ENCODE data around the gene ITGA4.

ITGA4 gene

DNA sequence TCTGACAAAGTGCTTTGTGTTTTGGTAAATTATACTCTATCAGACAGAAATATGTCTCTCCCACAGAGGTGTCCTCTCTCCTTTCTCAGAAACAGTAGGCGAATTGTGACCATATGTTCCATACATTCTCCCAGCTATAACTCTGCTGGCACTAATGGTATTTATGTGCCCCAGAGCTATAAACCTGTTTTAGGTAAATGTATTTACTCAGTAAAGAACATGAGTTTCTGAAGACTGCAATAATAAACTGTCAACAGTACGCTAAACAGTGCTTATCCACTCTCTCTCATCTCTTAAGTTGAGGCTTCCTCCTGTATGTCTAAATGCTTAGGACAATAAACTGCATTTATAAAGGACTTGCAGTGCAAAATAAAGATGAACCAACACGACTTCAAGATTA is 58.5 kb downstream of the ITGA4 start:
- DNase-seq (ENCODE audit: low spot score), result no peak

DNA sequence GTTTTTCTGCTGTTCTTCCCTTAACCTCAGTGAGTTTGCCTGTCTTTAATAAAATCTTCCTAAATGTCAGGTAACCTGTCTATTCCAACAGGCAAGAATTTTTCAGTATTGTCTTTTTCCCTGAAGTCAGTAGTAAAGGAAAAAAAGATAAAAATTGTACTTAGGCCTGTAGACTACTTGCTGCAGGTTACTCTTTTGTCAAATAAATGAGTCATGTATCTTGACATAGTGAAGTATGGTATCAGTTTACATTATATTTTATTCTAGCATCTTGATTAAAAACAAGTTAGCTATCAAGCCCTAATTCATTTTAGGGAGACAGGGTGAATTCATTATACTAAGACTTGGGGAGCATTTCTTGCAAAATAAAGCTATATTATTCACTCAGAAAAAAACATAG is 59.8 kb downstream of the ITGA4 start:
- DNase-seq (ENCODE audit: low spot score), result no peak

DNA sequence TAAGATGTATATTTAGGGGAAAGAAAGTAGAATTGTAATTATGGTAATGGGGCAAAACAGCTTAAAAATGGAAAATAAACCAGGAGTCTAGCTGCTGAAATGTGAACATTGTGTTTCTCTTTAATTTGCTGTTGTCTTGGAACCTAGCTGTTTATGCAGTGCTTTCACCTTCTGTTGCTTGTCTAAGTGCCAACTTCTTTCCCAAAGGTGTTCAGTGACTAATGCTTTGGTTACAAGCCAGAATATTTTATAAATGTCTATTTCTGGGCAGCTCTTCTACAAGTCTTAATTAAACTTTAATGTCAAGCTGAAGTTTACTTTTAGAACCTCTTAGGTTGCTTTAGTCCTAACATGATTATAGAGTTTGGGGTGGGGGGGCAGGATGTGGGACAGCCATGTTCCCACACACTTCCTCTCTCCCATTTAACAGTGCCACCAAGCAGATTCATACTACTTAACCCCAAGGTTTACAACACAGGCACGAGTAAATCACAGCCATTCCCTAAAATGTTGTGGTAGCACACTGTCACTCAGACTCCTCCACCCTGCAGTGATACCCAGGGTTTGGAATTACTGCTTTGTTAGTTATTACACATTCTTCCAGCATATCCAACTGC is 60.6 kb downstream of the ITGA4 start:
- no peak for DNase-seq (ENCODE audit: low spot score)

DNA sequence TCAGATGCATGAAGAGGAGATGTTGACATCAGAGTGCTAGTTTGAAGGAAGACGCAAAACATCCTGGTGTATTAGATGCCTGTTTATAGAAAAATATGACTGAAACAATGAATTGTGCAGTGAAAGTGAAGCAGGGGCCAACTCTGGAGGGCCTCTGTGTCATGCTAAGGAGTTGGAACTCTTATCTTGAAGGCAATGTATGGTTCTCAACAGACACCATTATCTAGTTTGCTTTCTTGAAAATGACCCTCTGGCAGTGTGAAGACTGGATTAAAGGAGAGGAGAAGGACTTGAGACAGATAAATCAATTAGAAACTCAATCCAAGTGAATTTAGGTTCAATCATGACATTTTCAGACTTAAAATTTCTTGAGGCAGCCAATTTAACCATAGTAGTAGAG is 63.1 kb downstream of the ITGA4 start:
- no peak for DNase-seq (ENCODE audit: low spot score)

DNA sequence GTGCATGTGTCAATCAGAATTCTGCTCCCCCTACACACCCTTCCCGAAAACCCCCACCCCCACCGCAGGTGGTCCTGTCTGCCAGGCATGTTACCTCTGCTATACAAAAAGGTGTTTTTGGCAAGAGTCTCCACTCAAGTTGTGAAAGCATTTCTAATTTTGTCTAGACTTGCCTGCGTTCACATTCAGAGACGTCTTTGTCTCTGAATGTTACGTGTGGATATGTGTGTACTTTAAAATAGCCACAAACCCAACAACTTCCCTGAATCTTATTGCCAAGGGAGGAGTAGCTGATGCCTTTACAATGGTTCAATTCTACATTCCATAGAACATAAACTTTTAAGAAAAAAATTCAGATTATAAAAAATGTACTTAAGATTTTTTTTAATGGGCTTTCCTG is 66.6 kb downstream of the ITGA4 start:
- no peak for DNase-seq (ENCODE audit: low spot score)

DNA sequence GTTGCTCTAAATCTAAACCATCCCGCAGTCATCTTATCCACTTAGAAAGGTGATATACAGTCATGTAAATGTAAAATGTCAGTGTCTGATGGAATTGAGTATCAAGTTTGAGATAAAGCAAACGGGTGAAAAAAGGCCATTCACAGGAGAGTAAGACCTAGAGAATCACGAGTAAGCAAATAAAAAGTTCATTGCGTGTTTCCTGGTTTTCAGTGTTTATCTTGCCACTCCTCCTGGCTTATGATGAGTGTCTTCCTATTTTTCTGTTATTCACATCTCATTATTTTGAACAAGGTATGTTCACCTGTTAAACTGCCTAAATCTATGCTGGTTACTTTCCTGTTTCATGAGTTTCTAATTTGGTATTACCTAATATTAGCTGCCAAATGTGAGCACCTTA is 68.8 kb downstream of the ITGA4 start:
- no peak for DNase-seq (ENCODE audit: low spot score)

DNA sequence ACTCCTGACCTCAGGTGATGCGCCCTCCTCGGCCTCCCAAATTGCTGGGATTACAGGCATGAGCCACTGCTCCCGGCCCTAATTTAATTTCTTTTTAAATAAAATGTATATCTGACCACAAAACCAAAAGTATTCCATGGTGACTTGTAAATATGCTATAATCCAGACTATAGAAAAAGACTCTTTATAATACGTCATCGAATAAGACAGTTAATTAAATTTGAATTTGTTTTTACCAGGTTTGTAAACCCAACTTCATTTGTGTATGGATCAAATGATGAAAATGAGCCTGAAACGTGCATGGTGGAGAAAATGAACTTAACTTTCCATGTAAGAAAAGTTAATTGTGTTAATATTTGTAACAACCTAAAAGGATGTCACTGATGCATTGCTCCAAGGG is 69.9 kb downstream of the ITGA4 start:
- DNase-seq (ENCODE audit: low spot score), result no peak

DNA sequence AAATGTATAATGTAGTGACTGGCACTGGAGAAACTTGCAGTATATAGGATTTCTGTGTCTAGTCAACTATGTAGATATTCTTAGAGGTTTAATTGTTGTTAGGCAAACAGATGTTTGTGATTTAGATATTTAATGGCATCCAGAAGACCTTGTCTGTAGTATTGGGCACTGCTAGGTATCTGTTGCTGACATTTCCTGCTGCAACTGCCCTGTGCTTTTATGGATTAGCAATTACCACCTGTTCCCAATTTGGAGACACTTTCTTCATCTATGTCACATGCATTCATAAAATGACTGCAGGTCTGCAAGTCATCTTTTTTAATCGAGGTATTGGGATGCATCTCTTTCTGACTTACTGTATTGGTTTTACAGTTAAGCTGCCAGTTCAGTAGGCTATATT is 71.3 kb downstream of the ITGA4 start:
- DNase-seq (ENCODE audit: low spot score), result no peak

DNA sequence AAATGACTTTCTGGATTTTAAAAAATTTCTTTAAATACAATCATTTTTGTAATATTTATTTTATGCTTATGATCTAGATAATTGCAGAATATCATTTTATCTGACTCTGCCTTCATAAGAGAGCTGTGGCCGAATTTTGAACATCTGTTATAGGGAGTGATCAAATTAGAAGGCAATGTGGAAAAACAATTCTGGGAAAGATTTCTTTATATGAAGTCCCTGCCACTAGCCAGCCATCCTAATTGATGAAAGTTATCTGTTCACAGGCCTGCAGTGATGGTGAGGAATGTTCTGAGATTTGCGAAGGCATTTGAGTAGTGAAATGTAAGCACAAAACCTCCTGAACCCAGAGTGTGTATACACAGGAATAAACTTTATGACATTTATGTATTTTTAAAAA is 79.5 kb downstream of the ITGA4 start:
- no peak for DNase-seq (ENCODE audit: low spot score)

DNA sequence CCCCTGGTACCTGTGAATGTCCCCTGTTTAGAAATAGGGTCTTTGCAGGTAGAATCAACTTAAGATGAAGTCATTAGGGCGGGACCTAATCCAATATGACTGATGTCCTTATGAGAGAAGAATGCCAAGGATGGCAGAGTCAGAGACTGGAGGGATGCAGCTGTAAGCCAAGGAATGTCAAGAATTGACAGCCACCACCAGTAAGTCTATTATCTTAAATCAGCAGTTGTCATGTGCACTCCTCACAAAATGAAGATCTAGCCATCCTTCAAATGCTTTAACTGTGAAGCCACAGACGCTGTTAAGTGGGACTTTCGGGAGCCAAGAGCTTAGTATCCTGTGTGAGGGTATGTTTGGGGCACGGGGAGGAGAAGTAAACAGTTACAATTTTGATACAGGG is 83.2 kb downstream of the ITGA4 start:
- no peak for DNase-seq (ENCODE audit: low spot score)

DNA sequence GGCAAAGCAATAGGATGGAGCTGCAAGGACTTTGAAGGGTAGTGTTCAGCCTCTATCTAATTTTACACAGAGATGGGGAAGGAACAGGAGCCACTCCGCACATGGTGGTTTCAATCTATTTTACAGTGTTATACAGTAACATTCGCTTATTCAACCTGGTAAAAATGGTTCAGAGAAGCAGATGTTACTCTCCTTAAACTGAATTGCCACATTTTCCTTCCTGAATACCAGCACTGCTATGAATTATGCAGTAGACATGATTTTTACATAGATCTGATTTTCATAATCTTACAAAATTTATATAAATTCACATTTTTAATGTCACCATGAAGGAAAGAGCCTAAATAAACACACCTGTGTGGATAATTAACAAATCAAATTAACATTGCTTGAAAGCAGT is 85.0 kb downstream of the ITGA4 start:
- DNase-seq (ENCODE audit: low spot score), result no peak

DNA sequence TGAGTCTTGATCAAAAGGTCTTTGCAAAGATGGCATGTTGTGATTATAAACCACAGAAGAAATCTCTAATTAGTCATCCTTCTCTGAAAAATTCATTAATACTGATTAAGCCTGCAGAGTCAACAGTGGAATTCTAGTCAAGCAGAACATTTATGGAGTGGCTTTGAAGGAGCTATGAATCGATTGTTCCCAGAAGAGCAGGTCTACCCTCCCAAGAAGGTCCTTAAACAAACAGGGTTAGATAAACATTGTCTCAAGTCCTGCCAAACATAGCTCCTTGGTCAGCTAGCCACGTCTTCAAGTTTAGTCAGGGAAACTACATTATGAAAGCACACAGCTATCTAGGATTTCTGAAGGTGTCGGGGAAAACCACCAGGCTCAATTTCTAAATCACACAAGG is 88.9 kb downstream of the ITGA4 start:
- no peak for DNase-seq (ENCODE audit: low spot score)

DNA sequence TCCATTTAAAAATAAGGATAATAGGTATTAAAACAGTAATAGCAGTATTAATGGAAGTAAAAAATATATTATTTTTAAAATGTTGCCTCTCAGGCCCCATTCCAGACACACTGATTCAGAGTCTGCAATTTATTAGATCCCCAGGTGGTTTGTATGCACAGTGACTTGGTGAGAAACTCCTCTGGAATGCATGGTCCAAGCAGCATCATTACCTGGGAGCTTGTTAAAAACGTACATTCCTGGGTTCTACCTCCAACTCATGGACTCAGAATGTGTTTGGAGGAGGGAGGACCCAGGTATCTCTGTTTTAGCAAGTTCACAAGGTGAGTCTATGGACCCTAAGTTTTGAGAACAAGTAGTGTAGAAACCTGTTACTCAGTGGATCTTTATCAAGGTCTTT is 95.6 kb downstream of the ITGA4 start:
- DNase-seq (ENCODE audit: low spot score), result peak; percentile 15

DNA sequence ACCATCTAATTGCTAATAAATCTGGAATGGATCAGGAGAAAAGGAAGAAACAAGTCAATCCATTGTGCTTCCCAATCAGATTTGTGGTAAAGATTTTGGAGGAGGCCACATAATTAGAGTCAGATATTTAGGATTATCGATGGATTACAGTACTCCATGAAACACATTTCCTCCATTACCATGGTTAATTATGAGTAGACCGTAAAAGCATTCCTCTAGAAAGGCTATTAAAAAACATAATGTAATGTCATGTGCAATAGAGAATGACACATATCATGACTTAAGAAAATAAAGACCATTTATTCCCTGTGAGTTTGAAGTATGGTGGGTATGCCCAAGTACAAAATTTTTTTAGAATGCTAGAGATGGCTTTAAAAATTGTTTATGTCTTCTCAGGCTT is 96.1 kb downstream of the ITGA4 start:
- no peak for DNase-seq (ENCODE audit: low spot score)

DNA sequence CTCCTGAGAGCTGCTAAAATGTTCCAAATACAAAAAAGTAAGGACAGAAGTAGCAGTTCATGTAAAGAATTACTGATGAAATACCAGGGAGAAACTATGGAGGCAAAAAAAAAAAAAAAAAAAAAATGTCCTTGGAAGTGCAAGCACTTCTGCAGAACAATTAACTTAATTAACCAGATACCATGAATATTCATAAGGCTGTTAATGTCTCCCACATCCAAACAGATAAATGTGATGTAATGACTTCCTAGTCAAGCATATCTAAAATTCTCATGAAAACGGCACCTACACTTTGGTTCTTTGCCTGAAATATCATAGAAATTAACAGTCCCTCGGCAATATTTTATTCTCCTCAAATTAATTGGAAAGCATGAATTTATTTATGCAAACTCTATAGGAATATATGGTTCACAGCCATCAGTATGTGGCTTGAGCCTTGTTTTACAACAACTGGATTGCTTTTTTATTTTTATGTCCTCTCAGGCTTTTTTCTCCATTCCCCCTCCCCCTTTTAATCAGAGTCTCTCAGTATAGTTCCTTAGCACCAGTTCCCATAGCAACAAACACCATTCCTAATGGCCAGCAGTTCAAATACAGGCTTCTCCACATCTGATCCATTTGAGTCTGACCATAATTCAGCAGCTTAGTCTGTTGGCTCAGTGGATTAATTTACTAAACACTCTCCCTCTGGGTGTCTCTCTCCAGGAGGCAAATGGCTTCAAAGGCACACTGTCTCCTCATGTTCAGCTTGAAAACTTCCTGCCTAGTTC is 97.1 kb downstream of the ITGA4 start:
- no peak for DNase-seq (ENCODE audit: low spot score)

DNA sequence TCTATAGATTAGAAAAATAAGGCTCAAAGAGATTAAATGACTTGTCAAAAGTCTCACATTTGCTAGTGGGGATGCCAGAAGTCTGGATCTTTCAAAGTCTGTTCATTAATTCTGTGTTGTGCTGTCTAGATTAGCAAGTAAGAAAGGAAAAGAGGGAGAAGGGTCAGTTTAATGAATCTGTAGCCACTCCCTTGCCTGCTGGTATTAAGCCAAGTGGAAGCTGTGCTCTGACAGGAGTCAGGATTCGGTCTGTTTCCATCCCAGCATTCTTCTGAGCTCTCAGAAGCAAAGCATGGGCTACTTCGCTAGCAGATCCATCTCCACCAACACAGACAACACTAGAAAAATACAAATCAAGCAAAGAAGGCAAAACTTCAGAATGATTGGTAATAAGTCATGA is 101.2 kb downstream of the ITGA4 start:
- no peak for DNase-seq (ENCODE audit: low spot score)

DNA sequence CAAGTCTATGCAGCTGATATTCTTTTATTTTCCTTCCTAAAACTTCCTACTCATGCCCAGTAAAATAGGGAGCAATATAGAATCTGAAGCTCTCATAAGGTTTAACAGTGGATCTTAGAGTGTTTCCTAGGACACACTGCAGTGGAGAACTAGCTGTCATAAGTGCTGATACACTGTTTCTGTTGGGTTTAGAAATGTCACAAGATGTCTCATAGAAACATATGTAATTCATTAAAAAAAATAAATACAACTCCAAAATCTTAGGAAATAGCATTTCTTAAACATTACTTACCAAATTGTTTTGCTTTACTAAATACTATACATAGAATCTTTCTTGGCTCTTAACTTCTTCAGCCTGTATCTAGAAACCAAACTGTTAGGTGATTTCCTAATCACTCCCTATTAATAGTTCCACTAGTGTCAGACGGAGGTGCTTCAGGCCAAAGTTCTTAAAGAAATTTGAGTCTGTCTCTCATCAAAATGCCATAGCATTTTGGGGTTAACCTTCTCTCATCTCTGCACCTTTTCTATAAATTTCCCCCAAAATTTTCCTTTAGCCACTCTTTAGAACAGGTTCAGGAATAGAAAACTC is 106.0 kb downstream of the ITGA4 start:
- DNase-seq (ENCODE audit: low spot score), result peak; percentile 21

DNA sequence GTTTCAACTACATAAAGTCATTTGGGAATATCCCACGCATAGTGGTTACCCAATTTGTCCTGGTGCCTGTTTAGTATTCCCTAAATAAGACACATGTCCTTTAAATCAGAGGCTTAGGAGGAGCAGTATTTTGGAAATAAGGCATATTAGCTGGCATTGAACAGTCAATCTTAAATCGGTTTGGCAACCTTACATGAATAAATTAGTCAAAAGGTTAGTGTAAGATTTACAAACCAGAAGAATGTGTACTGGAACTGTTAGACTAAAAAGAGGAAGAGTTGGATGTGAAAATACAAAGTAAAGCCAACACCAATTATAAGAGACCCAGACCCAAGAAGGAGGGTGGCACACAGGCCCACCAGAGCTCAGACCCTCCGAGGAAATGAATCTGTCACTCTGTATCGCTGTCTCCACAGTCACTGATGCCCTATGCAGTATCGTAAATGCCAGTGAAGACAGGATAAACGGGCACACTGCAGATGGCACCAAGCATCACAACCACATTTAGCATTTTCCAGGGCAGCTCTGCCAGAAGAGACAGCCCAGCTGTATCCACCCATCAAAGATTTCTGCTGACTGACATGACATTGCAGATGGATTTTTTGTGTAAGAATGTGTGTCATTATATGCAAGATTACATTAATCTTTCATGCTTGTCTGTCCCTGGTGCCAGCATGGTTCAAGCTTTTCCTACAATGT is 109.3 kb downstream of the ITGA4 start:
- no peak for DNase-seq (ENCODE audit: low spot score)

DNA sequence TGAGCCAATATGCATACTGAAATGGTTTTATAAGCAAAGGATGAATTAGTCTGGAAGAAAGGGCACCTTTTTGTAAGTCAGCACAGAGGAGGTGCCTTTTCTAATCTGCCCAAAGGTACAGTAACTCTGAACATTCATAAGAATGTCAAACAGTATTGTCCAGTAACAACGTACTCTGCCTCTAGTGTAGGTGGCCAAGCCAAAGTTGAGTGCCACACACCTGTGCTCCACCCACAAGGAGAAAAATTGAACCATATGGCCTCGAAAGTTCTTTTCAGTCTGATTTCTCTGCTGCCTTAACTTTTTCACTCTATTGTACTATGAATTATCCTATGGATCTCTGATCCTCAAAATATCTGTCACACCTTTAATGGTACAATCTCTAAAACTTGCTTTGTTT is 112.9 kb downstream of the ITGA4 start:
- DNase-seq (ENCODE audit: low spot score), result no peak

DNA sequence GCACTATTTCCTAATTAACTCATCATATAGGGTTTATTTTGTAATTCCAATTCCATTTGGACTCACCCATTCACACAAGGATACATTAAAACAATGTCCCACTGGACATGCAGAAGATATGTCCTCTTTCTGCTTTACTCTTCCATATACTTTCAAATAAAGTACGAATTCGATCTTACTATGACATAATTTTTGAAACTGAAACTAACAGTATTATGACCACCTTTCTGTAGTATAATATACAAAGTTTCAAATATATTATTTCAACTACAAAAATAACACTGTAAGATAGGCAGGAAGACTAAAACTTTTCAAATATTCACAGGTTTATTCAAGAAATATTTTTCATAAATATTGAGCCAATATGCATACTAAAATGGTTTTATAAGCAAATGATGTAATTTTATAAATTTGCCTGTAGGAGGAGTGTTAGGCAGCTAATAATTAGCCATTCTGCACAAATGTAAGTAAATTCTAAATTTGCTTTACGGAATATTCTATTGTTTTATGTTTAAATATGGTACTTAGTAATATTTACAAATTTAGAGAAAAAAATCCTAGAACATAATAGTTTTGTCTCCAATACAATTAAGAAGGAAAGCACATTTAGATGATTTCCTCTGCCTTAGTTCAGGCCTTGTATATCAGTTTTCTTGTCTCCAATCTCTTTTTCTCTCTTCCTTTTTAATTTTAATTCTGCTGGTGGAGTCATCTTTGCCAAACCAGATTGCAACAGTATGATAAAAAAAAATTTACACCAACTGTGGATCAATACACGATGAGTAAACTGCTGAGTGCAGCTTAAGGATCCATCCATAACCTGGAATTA is 113.9 kb downstream of the ITGA4 start:
- no peak for DNase-seq (ENCODE audit: low spot score)

DNA sequence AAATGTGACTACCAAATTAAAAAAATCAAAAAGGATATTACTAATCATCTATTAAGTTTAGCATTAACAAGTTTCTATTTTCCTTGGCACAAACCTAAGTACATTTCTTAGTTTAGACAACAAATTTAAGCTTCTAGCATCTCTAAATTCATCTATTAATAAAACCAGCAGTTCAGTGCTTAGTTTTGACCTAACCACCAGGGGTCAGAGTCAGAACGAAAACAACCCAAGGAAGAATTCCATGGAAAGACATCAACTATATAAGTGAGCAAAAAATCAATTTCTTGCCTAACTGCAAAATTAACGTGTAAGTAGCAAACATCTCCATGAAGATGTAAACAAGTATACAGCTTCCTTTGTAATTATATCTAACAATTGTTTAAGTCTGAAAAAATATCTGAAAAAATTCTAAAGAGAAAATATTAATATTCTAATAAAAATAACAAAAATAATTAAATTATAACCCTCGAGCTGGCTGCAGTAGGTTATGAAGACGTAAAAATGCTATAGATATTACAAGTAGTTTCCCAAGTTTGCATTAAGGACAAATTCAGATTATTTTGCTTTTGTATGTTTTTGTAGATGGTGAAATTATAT is 116.1 kb downstream of the ITGA4 start:
- peak; percentile 34 for DNase-seq (ENCODE audit: low spot score)

DNA sequence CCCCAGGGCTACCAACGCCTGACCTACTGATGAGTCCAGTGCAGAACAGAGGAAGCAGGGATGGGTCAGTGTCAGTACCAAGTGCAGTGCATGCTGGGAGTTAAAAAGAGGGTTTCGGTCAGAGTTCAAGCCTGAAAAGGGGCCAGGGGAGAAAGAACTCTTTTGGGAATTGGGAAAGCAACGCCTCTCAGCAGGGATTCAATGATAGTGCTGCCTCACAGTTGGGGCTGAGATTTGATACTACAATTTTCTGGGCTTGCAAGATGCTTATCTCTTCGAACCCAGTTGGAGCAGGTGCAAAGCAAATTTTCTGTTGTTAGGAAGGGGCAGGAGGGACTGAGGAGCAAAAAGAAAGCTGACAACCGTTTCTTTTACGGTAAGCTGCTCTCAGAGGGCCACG is 117.1 kb downstream of the ITGA4 start:
- no peak for DNase-seq (ENCODE audit: low spot score)

Data from AG08395 (cell line).